Gastroesophageal sphincter (tissue), 3 donors: ENCODE results near the gene POR.

Source experiments
- EP300 ChIP-seq: sonication (generic); formaldehyde crosslinking; IDR thresholded peaks from one replicate; pipeline ENCODE4 v1.6.1; 2017; ENCODE audit warnings: antibody characterized with exemption, mild to moderate bottlenecking
- POLR2A ChIP-seq, 2 donors: fragments of 450-650 bp; IDR thresholded peaks; one replicate each; pipeline ENCODE4 v1.6.1; 2017; ENCODE audit warnings: antibody characterized with exemption in 2 of 2, mild to moderate bottlenecking in 2 of 2, moderate library complexity in 1 of 2
- POLR2AphosphoS5 ChIP-seq: sonication (generic); formaldehyde crosslinking; IDR thresholded peaks from one replicate; pipeline ENCODE4 v1.6.1; 2017; ENCODE audit warnings: antibody characterized with exemption
- TF ChIP-seq, protein P1 (sequence below), 4 experiments: fragments of 200-600 bp in 2 of 4; fragments of 450-650 bp in 2 of 4; sonication (generic) in 1 of 4; IDR thresholded peaks; one replicate each; pipeline ENCODE4 v1.5.1; 2017 to 2019; ENCODE audit warnings: antibody characterized with exemption in 4 of 4, mild to moderate bottlenecking in 2 of 4, moderate library complexity in 2 of 4

DNA sequence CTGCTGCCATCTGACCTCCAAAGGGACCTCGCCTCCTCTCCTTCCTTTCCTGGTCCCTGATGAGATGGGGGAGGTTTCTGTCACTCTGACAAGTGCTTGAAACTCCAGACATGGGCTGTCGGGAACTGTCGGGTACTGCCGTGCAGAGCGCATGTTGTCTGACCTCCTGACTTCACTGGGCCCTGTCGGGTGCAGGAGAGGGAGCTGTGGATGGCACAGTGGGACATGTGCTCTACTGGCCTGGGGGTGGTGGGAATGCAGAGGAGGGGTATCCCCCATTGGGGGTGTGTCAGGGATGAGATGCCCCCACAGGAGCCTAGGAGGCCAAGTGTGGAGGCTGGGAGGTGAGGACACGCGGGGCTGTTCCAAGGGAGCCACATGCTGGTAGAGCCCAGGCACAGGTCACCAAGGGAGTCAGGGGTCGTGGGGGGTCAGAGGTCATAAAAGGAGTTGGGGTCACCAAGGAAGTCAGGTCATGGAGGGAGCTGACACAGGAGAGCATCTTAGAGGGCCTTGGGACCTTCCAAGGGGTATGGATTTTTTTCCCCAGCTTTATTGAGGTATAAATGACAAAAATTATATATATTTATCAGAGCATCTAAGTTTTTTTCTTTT lies 48.5 kb downstream of the POR start:
- TF ChIP-seq, protein P1, sequence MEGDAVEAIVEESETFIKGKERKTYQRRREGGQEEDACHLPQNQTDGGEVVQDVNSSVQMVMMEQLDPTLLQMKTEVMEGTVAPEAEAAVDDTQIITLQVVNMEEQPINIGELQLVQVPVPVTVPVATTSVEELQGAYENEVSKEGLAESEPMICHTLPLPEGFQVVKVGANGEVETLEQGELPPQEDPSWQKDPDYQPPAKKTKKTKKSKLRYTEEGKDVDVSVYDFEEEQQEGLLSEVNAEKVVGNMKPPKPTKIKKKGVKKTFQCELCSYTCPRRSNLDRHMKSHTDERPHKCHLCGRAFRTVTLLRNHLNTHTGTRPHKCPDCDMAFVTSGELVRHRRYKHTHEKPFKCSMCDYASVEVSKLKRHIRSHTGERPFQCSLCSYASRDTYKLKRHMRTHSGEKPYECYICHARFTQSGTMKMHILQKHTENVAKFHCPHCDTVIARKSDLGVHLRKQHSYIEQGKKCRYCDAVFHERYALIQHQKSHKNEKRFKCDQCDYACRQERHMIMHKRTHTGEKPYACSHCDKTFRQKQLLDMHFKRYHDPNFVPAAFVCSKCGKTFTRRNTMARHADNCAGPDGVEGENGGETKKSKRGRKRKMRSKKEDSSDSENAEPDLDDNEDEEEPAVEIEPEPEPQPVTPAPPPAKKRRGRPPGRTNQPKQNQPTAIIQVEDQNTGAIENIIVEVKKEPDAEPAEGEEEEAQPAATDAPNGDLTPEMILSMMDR (IDR thresholded peaks at IDR 0.05), result no peak
- TF ChIP-seq POLR2A (IDR thresholded peaks at IDR 0.05) (no peak), EP300 (no peak), POLR2AphosphoS5 (no peak)
